ENCODE results near the gene MOB3B.

Gene MOB3B

GRCh38 chr9:27445057-27445595 lies 84.5 kb downstream of the MOB3B start:
- no peak for TF ChIP-seq CTCF (IDR thresholded peaks at IDR 0.05)
- peaks cover 87% of the 10 kb centered on the region for H3K4me1 Mint-ChIP-seq
- peaks cover 46% of the 10 kb centered on the region for H3K36me3 Mint-ChIP-seq (ENCODE audit: low read depth)
- H3K27ac Mint-ChIP-seq, result peak overlapping the region; percentile 86
- peaks cover 18% of the 10 kb centered on the region for H3K9me3 Mint-ChIP-seq
- no peak for DNase-seq
- H3K4me3 Mint-ChIP-seq, result no peak overlapping the region
- H3K27me3 Mint-ChIP-seq (ENCODE audit: low read depth, poor library complexity), result peaks cover 6% of the 10 kb centered on the region

DNA sequence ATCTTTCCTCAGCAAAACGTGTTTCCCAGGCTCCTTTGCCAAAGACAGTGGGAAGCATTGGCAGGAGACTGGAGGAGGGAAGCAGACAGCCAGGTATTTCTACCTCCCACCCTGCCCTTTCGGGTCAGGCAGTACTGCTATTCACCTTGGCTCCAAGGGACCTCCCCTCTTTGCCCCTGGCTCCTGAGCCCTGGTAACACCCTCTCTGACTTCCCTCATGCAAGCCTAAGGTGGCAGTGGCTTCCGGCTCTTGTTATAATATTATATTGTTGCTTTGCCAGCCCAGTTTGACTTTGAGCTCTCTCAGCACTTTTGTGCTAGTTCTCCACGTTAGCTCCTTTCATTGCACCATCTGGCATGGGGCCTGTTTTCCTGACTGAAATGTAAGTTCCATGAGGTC lies 87.2 kb downstream of the MOB3B start:
- no peak for DNase-seq
- TF ChIP-seq CTCF (IDR thresholded peaks at IDR 0.05), result no peak
- H3K4me1 Mint-ChIP-seq, result peaks cover 88% of the 10 kb centered on the region
- peaks cover 39% of the 10 kb centered on the region for H3K36me3 Mint-ChIP-seq (ENCODE audit: low read depth)
- peaks cover 6% of the 10 kb centered on the region for H3K27me3 Mint-ChIP-seq (ENCODE audit: low read depth, poor library complexity)
- peak overlapping the region; percentile 52 for H3K27ac Mint-ChIP-seq
- peaks cover 18% of the 10 kb centered on the region for H3K9me3 Mint-ChIP-seq
- H3K4me3 Mint-ChIP-seq, result no peak overlapping the region

- peaks cover 88% of the 10 kb centered on the region for H3K4me1 Mint-ChIP-seq
- H3K36me3 Mint-ChIP-seq (ENCODE audit: low read depth), result peaks cover 41% of the 10 kb centered on the region
- no peak for TF ChIP-seq CTCF (IDR thresholded peaks at IDR 0.05)
- no peak overlapping the region for H3K4me3 Mint-ChIP-seq
- H3K27ac Mint-ChIP-seq, result no peak overlapping the region
- H3K27me3 Mint-ChIP-seq (ENCODE audit: low read depth, poor library complexity), result peaks cover 6% of the 10 kb centered on the region
- peaks cover 18% of the 10 kb centered on the region for H3K9me3 Mint-ChIP-seq
- no peak for DNase-seq
Observed at GRCh38 chr9:27441741-27442070, 87.9 kb downstream of the MOB3B start.

- peak; percentile 51 for DNase-seq
- Mint-ChIP-seq H3K4me1 (peaks cover 88% of the 10 kb centered on the region), H3K4me3 (no peak overlapping the region), H3K9me3 (peaks cover 18% of the 10 kb centered on the region), H3K27ac (peak overlapping the region; percentile 92), H3K36me3 (ENCODE audit: low read depth) (peaks cover 47% of the 10 kb centered on the region), H3K27me3 (ENCODE audit: low read depth, poor library complexity) (peaks cover 6% of the 10 kb centered on the region)
- no peak for TF ChIP-seq CTCF (IDR thresholded peaks at IDR 0.05)
Observed at GRCh38 chr9:27440888-27441740, 88.5 kb downstream of the MOB3B start.

- Mint-ChIP-seq H3K27ac (no peak overlapping the region), H3K4me1 (peaks cover 95% of the 10 kb centered on the region), H3K27me3 (ENCODE audit: low read depth, poor library complexity) (peaks cover 11% of the 10 kb centered on the region), H3K36me3 (ENCODE audit: low read depth) (peaks cover 48% of the 10 kb centered on the region), H3K4me3 (no peak overlapping the region), H3K9me3 (peaks cover 17% of the 10 kb centered on the region)
- TF ChIP-seq CTCF (IDR thresholded peaks at IDR 0.05), result no peak
- DNase-seq, result no peak
Observed at GRCh38 chr9:27438522-27438921, 91.1 kb downstream of the MOB3B start.

Measured in nephron progenitor cell (in vitro differentiated cells).